DOHH2 (cell line): ENCODE measurements around the gene ZNF503.

Source experiments
- CTCF ChIP-seq: fragments of 200-600 bp; sonication (generic); IDR thresholded peaks from one replicate; pipeline ENCODE4 v1.5.1; 2014; ENCODE audit warnings: antibody characterized with exemption, mild to moderate bottlenecking, low read depth, low read length; ENCODE audit not compliant: poor library complexity, severe bottlenecking
- EZH2phosphoT487 ChIP-seq: fragments of 200-600 bp; sonication (generic); IDR thresholded peaks from 2 replicates; pipeline ENCODE4 v1.6.1; 2017; ENCODE audit warnings: borderline replicate concordance, mild to moderate bottlenecking, antibody characterized with exemption, low read length, moderate library complexity, mixed read lengths

- TF ChIP-seq CTCF = no peak
- TF ChIP-seq EZH2phosphoT487 = no peak
Observed at GRCh38 chr10:75378379-75378778, 23.2 kb downstream of the ZNF503 start.
